GM23338 (cell line): ENCODE measurements around the gene LSM3. TPM values are rescaled to one million over a fixed set of nuclear protein-coding genes. Genes with fewer than 3 reads are reported as not detected.

Source experiments
- ATAC-seq: fragments of 200-7000 bp; cut with Tn5 transposase; 3 replicates; pipeline ENCODE4 v1.9.1; 2020
- DNase-seq: peaks from one replicate; pipeline ENCODE4 v3.0.0-alpha.2; 2015; ENCODE audit warnings: low spot score
- H2AFZ ChIP-seq: fragments of 200-600 bp; sonication (generic); 2 replicates; pipeline ENCODE4 v1.8.0; 2016; ENCODE audit warnings: antibody characterized with exemption, mild to moderate bottlenecking, moderate library complexity
- H3F3A ChIP-seq: fragments of 200-600 bp; sonication (generic); replicated peaks from 2 replicates; pipeline ENCODE4 v1.8.0; 2017; ENCODE audit warnings: antibody characterized with exemption, mixed run types, low read depth
- H3K27ac ChIP-seq: fragments of 200-600 bp; sonication (generic); 2 replicates; pipeline ENCODE4 v1.6.1; 2016; ENCODE audit warnings: low read depth
- H3K27me3 ChIP-seq: fragments of 200-600 bp; sonication (generic); 2 replicates; pipeline ENCODE4 v1.8.0; 2016; ENCODE audit warnings: mild to moderate bottlenecking, mixed run types, moderate library complexity; ENCODE audit not compliant: insufficient read depth
- H3K36me3 ChIP-seq: fragments of 200-600 bp; sonication (generic); 2 replicates; pipeline ENCODE4 v1.8.0; 2016; ENCODE audit warnings: mild to moderate bottlenecking; ENCODE audit not compliant: insufficient read depth
- H3K4me1 ChIP-seq: fragments of 200-600 bp; sonication (generic); 2 replicates; pipeline ENCODE4 v1.8.0; 2016; ENCODE audit warnings: mild to moderate bottlenecking, moderate library complexity; ENCODE audit not compliant: insufficient read depth
- H3K4me2 ChIP-seq: fragments of 200-600 bp; sonication (generic); 2 replicates; pipeline ENCODE4 v1.7.1; 2017; ENCODE audit warnings: mixed run types
- H3K4me3 ChIP-seq: fragments of 200-600 bp; sonication (generic); 2 replicates; pipeline ENCODE4 v1.6.1; 2016; ENCODE audit warnings: mixed run types
- H3K79me2 ChIP-seq: fragments of 200-600 bp; sonication (generic); replicated peaks from 2 replicates; pipeline ENCODE4 v1.8.0; 2017; ENCODE audit warnings: mild to moderate bottlenecking; ENCODE audit not compliant: insufficient read depth
- H3K9me2 ChIP-seq: fragments of 200-600 bp; sonication (generic); 2 replicates; pipeline ENCODE4 v1.8.0; 2017; ENCODE audit not compliant: insufficient read depth
- H4K20me1 ChIP-seq: fragments of 200-600 bp; sonication (generic); replicated peaks from 2 replicates; pipeline ENCODE4 v1.8.0; 2017; ENCODE audit warnings: mild to moderate bottlenecking; ENCODE audit not compliant: insufficient read depth
- H3K27ac Mint-ChIP-seq: 2 replicates; pipeline ENCODE4 v1.8.0; 2020; ENCODE audit warnings: inconsistent platforms, mild to moderate bottlenecking, moderate library complexity, mixed read lengths
- H3K27me3 Mint-ChIP-seq: 3 replicates; pipeline ENCODE4 v1.8.0; 2022; ENCODE audit warnings: low read depth, mild to moderate bottlenecking, moderate library complexity, mixed read lengths, inconsistent platforms; ENCODE audit not compliant: insufficient read depth, poor library complexity
- H3K36me3 Mint-ChIP-seq: 3 replicates; pipeline ENCODE4 v1.8.0; 2021; ENCODE audit warnings: low read depth, mild to moderate bottlenecking, inconsistent platforms, moderate library complexity, mixed read lengths
- H3K4me1 Mint-ChIP-seq: 3 replicates; pipeline ENCODE4 v1.8.0; 2020; ENCODE audit warnings: mild to moderate bottlenecking, inconsistent platforms, mixed read lengths
- H3K4me3 Mint-ChIP-seq: 3 replicates; pipeline ENCODE4 v1.8.0; 2021; ENCODE audit warnings: moderate library complexity, mild to moderate bottlenecking, inconsistent platforms, mixed read lengths
- H3K9me3 Mint-ChIP-seq: 3 replicates; pipeline ENCODE4 v1.8.0; 2020; ENCODE audit warnings: moderate library complexity, mild to moderate bottlenecking, inconsistent platforms, mixed read lengths
- CREB1 ChIP-seq: fragments of 250-450 bp; sonication (Bioruptor Pico); IDR thresholded peaks from 2 replicates; pipeline ENCODE4 v1.5.0; 2020; ENCODE audit warnings: low read depth, mild to moderate bottlenecking, moderate library complexity
- CTCF ChIP-seq, 2 experiments: fragments of 200-600 bp in 1 of 2; sonication (generic) in 1 of 2; conservative IDR thresholded peaks; 2 replicates each; pipeline versions ENCODE4 v1.5.1 to v1.6.1; 2016 to 2017; ENCODE audit warnings: antibody characterized with exemption in 2 of 2, low read depth in 2 of 2, mild to moderate bottlenecking in 2 of 2, moderate library complexity in 1 of 2
- EZH2phosphoT487 ChIP-seq: fragments of 200-600 bp; sonication (generic); IDR thresholded peaks from one replicate; pipeline ENCODE4 v1.8.1; 2018; ENCODE audit warnings: antibody characterized with exemption; ENCODE audit not compliant: unreplicated experiment
- JUNB ChIP-seq: IDR thresholded peaks from one replicate; pipeline ENCODE4 v1.6.1; 2016; ENCODE audit warnings: antibody characterized with exemption; ENCODE audit not compliant: unreplicated experiment
- NANOG ChIP-seq: IDR thresholded peaks from 2 replicates; pipeline ENCODE4 v1.6.1; 2016; ENCODE audit warnings: antibody characterized with exemption, borderline replicate concordance
- POLR2AphosphoS5 ChIP-seq: IDR thresholded peaks from 2 replicates; pipeline ENCODE4 v1.6.1; 2016; ENCODE audit warnings: antibody characterized with exemption, low read depth
- REST ChIP-seq: IDR thresholded peaks from one replicate; pipeline ENCODE4 v1.6.1; 2018; ENCODE audit warnings: antibody characterized with exemption; ENCODE audit not compliant: unreplicated experiment
- STAT1 ChIP-seq: IDR thresholded peaks from one replicate; pipeline ENCODE4 v1.6.1; 2016; ENCODE audit warnings: antibody characterized with exemption; ENCODE audit not compliant: unreplicated experiment
- polyA plus RNA-seq: library from polyadenylated mRNA; unstranded; fragments of >200 nt; fragmentation: Nextera tagmentation; extraction: Ambion mirVana; gene quantifications from 2 replicates; pipeline ENCODE4 v1.2.1, GENCODE V29; 2016
- total RNA-seq: library from RNA; depleted of rRNA; stranded (reverse); fragments of >200 nt; shearing (Covaris generic); gene quantifications from 2 replicates; pipeline ENCODE4 v1.2.3, GENCODE V29; 2014

LSM3 gene
- total and polyA plus RNA-seq, 2 experiments from 2014 or later: 20.1 to 71.5 TPM

GRCh38 chr3:14230729-14231128 lies 52.1 kb downstream of the LSM3 start:
- Histone ChIP-seq H3K79me2 (no peaks in the 10 kb centered on the region), H3K4me1 (peaks cover 5% of the 10 kb centered on the region), H3K4me3 (no peak overlapping the region), H2AFZ (no peak overlapping the region), H4K20me1 (no peaks in the 10 kb centered on the region), H3K36me3 (no peaks in the 10 kb centered on the region), H3F3A (no peaks in the 10 kb centered on the region), H3K27ac (no peak overlapping the region), H3K27me3 (no peaks in the 10 kb centered on the region), H3K4me2 (no peak overlapping the region), H3K9me2 (peaks cover 3% of the 10 kb centered on the region; the same call in 1 of the 2 replicates)
- DNase-seq (no peak), ATAC-seq (no peak)
- no peak overlapping the region for H3K27ac Mint-ChIP-seq
- H3K27me3 Mint-ChIP-seq: peaks cover 2% of the 10 kb centered on the region
- H3K9me3 Mint-ChIP-seq: peaks cover 16% of the 10 kb centered on the region
- H3K4me3 Mint-ChIP-seq: no peak overlapping the region
- H3K4me1 Mint-ChIP-seq: peaks cover 25% of the 10 kb centered on the region
- 0 out of 4 replicates have a peak, but pooled peaks of 1 of the 2 experiments have one; percentile 2 for TF ChIP-seq CTCF (conservative IDR thresholded peaks at IDR 0.05; ENCODE audit: low read depth in 2 of 2)
- TF ChIP-seq STAT1: no peak
- no peak for TF ChIP-seq NANOG
- no peak for TF ChIP-seq REST
- TF ChIP-seq CREB1 (CRISPR knock-in tag): no peak
- TF ChIP-seq POLR2AphosphoS5: no peak
- peaks cover 6% of the 10 kb centered on the region for H3K36me3 Mint-ChIP-seq

DNA sequence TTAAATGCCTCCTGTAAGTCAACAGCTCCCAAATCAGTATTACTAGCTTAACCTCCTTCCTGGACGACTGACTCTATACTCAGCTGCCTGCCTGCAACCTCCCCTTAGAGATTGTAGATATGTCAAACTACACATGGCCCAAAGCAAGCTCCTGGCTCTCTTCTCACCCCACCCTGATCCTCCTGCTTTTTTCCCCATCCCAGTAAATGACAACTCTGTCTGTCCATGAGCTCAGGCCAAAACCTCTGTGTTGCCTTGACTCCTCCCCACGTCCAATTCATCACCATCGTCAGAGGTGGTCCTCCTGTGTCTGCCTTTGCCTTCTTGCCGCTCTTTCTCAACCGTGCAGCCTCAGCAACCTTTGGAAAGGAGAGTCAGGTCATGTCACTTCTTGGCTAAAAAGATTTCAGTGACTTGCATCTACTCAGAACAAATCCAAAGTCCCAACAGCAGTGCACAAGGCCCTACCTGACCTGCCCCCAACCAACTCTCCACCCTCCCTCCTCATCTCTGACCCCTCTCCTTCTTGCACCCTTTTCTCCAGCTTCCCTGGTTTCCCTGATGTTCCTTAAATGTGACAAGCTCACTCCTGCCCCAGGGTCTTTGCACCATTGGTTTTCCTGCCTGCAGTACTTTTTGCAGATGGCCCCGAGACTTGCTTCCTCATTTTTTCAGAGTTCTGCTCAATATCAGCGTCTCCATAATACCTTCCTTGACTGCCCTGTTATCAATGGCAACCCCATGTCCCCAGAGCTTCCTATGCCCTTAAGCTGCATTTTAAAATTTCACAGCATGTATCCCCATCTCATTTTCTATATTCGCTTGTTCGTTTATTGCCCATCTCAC lies 52.8 kb downstream of the LSM3 start:
- Histone ChIP-seq H4K20me1 (no peaks in the 10 kb centered on the region), H2AFZ (no peak overlapping the region), H3K4me1 (no peaks in the 10 kb centered on the region), H3K27me3 (no peaks in the 10 kb centered on the region), H3F3A (no peaks in the 10 kb centered on the region), H3K4me3 (no peak overlapping the region), H3K27ac (no peak overlapping the region), H3K36me3 (no peaks in the 10 kb centered on the region), H3K9me2 (peaks cover 3% of the 10 kb centered on the region; the same call in 1 of the 2 replicates), H3K4me2 (no peak overlapping the region), H3K79me2 (no peaks in the 10 kb centered on the region)
- H3K27ac Mint-ChIP-seq: no peak overlapping the region
- H3K4me1 Mint-ChIP-seq: peaks cover 18% of the 10 kb centered on the region
- peaks cover 2% of the 10 kb centered on the region for H3K27me3 Mint-ChIP-seq
- H3K9me3 Mint-ChIP-seq: peaks cover 16% of the 10 kb centered on the region
- DNase-seq: no peak
- peaks cover 6% of the 10 kb centered on the region for H3K36me3 Mint-ChIP-seq
- no peak for ATAC-seq
- no peak overlapping the region for H3K4me3 Mint-ChIP-seq
- TF ChIP-seq JUNB (no peak), EZH2phosphoT487 (no peak)
